Measurements from ENCODE around the gene ADAMTS19. TPM values are rescaled to one million over a fixed set of nuclear protein-coding genes. Genes with fewer than 3 reads are reported as not detected.

ADAMTS19 gene
- total and polyA plus RNA-seq, 9 donors = 11.5 to 39.6 (median 15.9) TPM

DNA sequence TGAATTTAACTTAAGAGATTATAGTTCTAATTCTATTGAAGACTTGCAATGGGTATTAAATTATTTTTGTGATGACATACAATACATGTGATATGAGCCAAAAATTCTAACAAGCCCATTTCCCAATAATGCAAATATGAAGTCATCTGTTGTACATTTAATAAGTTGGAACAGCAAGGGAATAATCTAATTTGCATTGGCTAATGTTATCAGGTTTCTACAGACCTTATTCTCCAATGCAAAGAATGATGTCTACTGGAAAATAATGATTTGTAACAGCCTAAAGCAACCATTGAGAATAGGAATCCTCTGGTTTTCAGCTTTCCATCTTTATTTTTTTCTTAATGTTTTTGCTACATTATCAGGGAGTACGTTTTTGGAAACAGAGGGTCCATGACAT is 198.7 kb downstream of the ADAMTS19 start:
- no peaks in the 10 kb centered on the region for H3K27me3 ChIP-seq (ENCODE audit: control insufficient read depth, insufficient read depth, low read length)
- H3K36me3 ChIP-seq (ENCODE audit: control insufficient read depth, insufficient read depth, low read length) = no peaks in the 10 kb centered on the region
- H3K27ac ChIP-seq (ENCODE audit: low read length) = peak overlapping the region; percentile 14
- peaks cover 3% of the 10 kb centered on the region for H3K4me1 ChIP-seq (ENCODE audit: control insufficient read depth, insufficient read depth, low read length)
- peak; percentile 81 for DNase-seq
- no peaks in the 10 kb centered on the region for H3K9me3 ChIP-seq (replicated peaks; ENCODE audit: control insufficient read depth, low read depth, low read length)
- H3K4me3 ChIP-seq (ENCODE audit: low read length) = no peak overlapping the region
- WGBS (ENCODE audit: insufficient coverage) = no CpG with 5 or more reads among the region's 1 CpG

- peak; percentile 89 for DNase-seq
- 31% methylated on average over 2 of the region's 6 CpGs for WGBS (ENCODE audit: insufficient coverage)
Measured at GRCh38 chr5:129661366-129662035, 201.4 kb downstream of the ADAMTS19 start.

GRCh38 chr5:129664336-129664937 is 204.3 kb downstream of the ADAMTS19 start:
- DNase-seq = no peak
- H3K9me3 ChIP-seq (replicated peaks; ENCODE audit: control insufficient read depth, low read depth, low read length) = peaks cover 12% of the 10 kb centered on the region
- H3K27ac ChIP-seq (ENCODE audit: low read length) = no peak overlapping the region
- H3K36me3 ChIP-seq (ENCODE audit: control insufficient read depth, insufficient read depth, low read length) = peaks cover 12% of the 10 kb centered on the region
- no peak overlapping the region for H3K4me3 ChIP-seq (ENCODE audit: low read length)
- WGBS (ENCODE audit: insufficient coverage) = no CpG with 5 or more reads among the region's 3 CpGs
- H3K27me3 ChIP-seq (ENCODE audit: control insufficient read depth, insufficient read depth, low read length) = no peaks in the 10 kb centered on the region
- H3K4me1 ChIP-seq (ENCODE audit: control insufficient read depth, insufficient read depth, low read length) = peaks cover 2% of the 10 kb centered on the region

More at GRCh38 chr5:129661366-129662035, 201.4 kb downstream of the ADAMTS19 start:
- Histone ChIP-seq H3K36me3 (ENCODE audit: control insufficient read depth, insufficient read depth, low read length) (no peaks in the 10 kb centered on the region), H3K9me3 (replicated peaks; ENCODE audit: control insufficient read depth, low read depth, low read length) (no peaks in the 10 kb centered on the region), H3K27me3 (ENCODE audit: control insufficient read depth, insufficient read depth, low read length) (no peaks in the 10 kb centered on the region), H3K4me3 (ENCODE audit: low read length) (no peak overlapping the region), H3K27ac (ENCODE audit: low read length) (peak overlapping the region; percentile 17), H3K4me1 (ENCODE audit: control insufficient read depth, insufficient read depth, low read length) (peaks cover 3% of the 10 kb centered on the region)

DNA sequence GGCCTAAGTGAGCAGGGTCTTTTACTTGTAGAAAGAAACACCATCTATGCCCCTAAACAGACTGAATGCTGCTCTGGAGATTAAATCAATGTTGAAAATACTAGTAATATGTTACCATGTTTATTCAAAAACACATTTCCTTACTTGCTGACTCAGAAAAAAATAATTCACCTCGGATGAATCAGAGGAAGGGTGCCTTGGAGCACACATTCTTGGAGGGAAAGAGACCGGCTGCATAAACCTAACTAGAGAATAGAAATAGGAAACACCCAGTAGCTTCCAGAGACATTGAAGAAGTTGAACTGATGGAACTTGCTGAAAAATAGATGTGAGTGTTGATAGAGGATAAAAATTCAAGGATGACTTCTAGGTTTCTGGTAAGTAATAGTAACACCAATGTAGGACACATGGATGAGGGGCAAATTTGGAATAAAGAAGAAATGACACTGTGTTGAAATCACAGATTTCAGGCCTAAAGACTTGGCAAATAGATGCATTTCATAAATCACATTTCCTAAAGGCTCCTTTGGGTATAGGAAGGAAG is 210.9 kb downstream of the ADAMTS19 start:
- H3K27ac ChIP-seq (ENCODE audit: low read length) = peak overlapping the region; percentile 63
- DNase-seq = peak; percentile 87
- WGBS (ENCODE audit: insufficient coverage) = 0% methylated on average over 1 of the region's 2 CpGs

DNA sequence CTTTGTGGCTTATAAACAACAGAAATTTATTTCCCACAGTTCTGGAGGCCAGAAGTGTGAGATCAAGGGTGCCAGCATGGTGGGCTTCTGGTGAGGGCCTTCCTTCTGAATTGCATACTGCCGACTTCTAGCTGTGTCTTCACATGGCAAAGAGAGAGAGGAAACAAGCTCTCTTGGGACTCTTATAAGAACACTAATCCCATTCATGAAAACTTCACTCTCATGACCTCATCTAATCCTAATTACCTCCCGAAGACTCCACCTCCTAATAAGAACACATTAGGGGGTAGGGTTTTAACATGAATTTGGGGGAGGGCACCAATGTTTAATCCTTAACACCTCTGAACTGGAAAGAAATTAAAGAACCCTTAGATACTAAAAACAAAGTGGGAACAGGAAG is 211.9 kb downstream of the ADAMTS19 start:
- H3K27me3 ChIP-seq (ENCODE audit: control insufficient read depth, insufficient read depth, low read length) = no peaks in the 10 kb centered on the region
- no peak for DNase-seq
- WGBS (ENCODE audit: insufficient coverage) = no CpG with 5 or more reads among the region's 2 CpGs
- peaks cover 18% of the 10 kb centered on the region for H3K9me3 ChIP-seq (replicated peaks; ENCODE audit: control insufficient read depth, low read depth, low read length)
- H3K27ac ChIP-seq (ENCODE audit: low read length) = no peak overlapping the region
- no peaks in the 10 kb centered on the region for H3K4me1 ChIP-seq (ENCODE audit: control insufficient read depth, insufficient read depth, low read length)
- peaks cover 9% of the 10 kb centered on the region for H3K36me3 ChIP-seq (ENCODE audit: control insufficient read depth, insufficient read depth, low read length)
- no peak overlapping the region for H3K4me3 ChIP-seq (ENCODE audit: low read length)

More for the DNA sequence above, 210.9 kb downstream of the ADAMTS19 start:
- peaks cover 12% of the 10 kb centered on the region for H3K36me3 ChIP-seq (ENCODE audit: control insufficient read depth, insufficient read depth, low read length)
- peaks cover 18% of the 10 kb centered on the region for H3K9me3 ChIP-seq (replicated peaks; ENCODE audit: control insufficient read depth, low read depth, low read length)
- H3K4me3 ChIP-seq (ENCODE audit: low read length) = no peak overlapping the region
- H3K4me1 ChIP-seq (ENCODE audit: control insufficient read depth, insufficient read depth, low read length) = no peaks in the 10 kb centered on the region
- no peaks in the 10 kb centered on the region for H3K27me3 ChIP-seq (ENCODE audit: control insufficient read depth, insufficient read depth, low read length)

- no peaks in the 10 kb centered on the region for H3K4me1 ChIP-seq (ENCODE audit: control insufficient read depth, insufficient read depth, low read length)
- no peak overlapping the region for H3K27ac ChIP-seq (ENCODE audit: low read length)
- no peak overlapping the region for H3K4me3 ChIP-seq (ENCODE audit: low read length)
- no CpG with 5 or more reads among the region's 3 CpGs for WGBS (ENCODE audit: insufficient coverage)
- no peaks in the 10 kb centered on the region for H3K36me3 ChIP-seq (ENCODE audit: control insufficient read depth, insufficient read depth, low read length)
- DNase-seq = peak; percentile 77
- no peaks in the 10 kb centered on the region for H3K9me3 ChIP-seq (replicated peaks; ENCODE audit: control insufficient read depth, low read depth, low read length)
- no peaks in the 10 kb centered on the region for H3K27me3 ChIP-seq (ENCODE audit: control insufficient read depth, insufficient read depth, low read length)
Measured at GRCh38 chr5:129679671-129680070, 219.6 kb downstream of the ADAMTS19 start.

- H3K9me3 ChIP-seq (replicated peaks; ENCODE audit: control insufficient read depth, low read depth, low read length) = no peaks in the 10 kb centered on the region
- no peak overlapping the region for H3K4me3 ChIP-seq (ENCODE audit: low read length)
- H3K4me1 ChIP-seq (ENCODE audit: control insufficient read depth, insufficient read depth, low read length) = no peaks in the 10 kb centered on the region
- no peak overlapping the region for H3K27ac ChIP-seq (ENCODE audit: low read length)
- peak; percentile 78 for DNase-seq
- no CpG with 5 or more reads among the region's 3 CpGs for WGBS (ENCODE audit: insufficient coverage)
- no peaks in the 10 kb centered on the region for H3K27me3 ChIP-seq (ENCODE audit: control insufficient read depth, insufficient read depth, low read length)
- peaks cover 7% of the 10 kb centered on the region for H3K36me3 ChIP-seq (ENCODE audit: control insufficient read depth, insufficient read depth, low read length)
Measured at GRCh38 chr5:129687941-129688340, 227.8 kb downstream of the ADAMTS19 start.

- peaks cover 7% of the 10 kb centered on the region for H3K36me3 ChIP-seq (ENCODE audit: control insufficient read depth, insufficient read depth, low read length)
- peak; percentile 90 for DNase-seq
- H3K4me3 ChIP-seq (ENCODE audit: low read length) = no peak overlapping the region
- H3K27me3 ChIP-seq (ENCODE audit: control insufficient read depth, insufficient read depth, low read length) = no peaks in the 10 kb centered on the region
- no peaks in the 10 kb centered on the region for H3K4me1 ChIP-seq (ENCODE audit: control insufficient read depth, insufficient read depth, low read length)
- H3K9me3 ChIP-seq (replicated peaks; ENCODE audit: control insufficient read depth, low read depth, low read length) = no peaks in the 10 kb centered on the region
- peak overlapping the region; percentile 5 for H3K27ac ChIP-seq (ENCODE audit: low read length)
Measured at GRCh38 chr5:129689045-129689444, 228.9 kb downstream of the ADAMTS19 start.

DNA sequence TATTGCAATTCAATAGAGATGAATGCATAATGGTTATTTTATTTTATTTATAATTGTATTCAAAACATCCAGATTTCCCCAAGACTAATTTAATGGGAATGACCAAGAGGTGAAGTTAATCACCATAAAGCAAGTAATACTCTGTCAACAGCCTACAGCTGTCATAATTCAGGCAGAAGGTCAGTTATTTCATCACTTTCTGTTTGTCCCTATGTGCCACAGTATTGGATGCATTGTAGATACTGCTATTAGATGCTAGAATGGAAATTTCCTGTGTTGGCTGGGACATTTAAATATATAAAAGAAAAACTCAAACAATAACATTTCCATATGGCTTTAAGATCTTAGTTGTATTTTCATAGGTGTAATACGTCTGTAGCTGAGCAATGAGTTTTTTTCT is 231.1 kb downstream of the ADAMTS19 start:
- peak; percentile 88 for DNase-seq
- WGBS (ENCODE audit: insufficient coverage) = no CpG with 5 or more reads among the region's 1 CpG
- Histone ChIP-seq H3K27me3 (ENCODE audit: control insufficient read depth, insufficient read depth, low read length) (no peaks in the 10 kb centered on the region), H3K27ac (ENCODE audit: low read length) (no peak overlapping the region), H3K4me1 (ENCODE audit: control insufficient read depth, insufficient read depth, low read length) (no peaks in the 10 kb centered on the region), H3K4me3 (ENCODE audit: low read length) (no peak overlapping the region), H3K36me3 (ENCODE audit: control insufficient read depth, insufficient read depth, low read length) (peaks cover 16% of the 10 kb centered on the region), H3K9me3 (replicated peaks; ENCODE audit: control insufficient read depth, low read depth, low read length) (no peaks in the 10 kb centered on the region)

- peaks cover 17% of the 10 kb centered on the region for H3K36me3 ChIP-seq (ENCODE audit: control insufficient read depth, insufficient read depth, low read length)
- H3K4me1 ChIP-seq (ENCODE audit: control insufficient read depth, insufficient read depth, low read length) = no peaks in the 10 kb centered on the region
- H3K4me3 ChIP-seq (ENCODE audit: low read length) = no peak overlapping the region
- no peaks in the 10 kb centered on the region for H3K27me3 ChIP-seq (ENCODE audit: control insufficient read depth, insufficient read depth, low read length)
- no peaks in the 10 kb centered on the region for H3K9me3 ChIP-seq (replicated peaks; ENCODE audit: control insufficient read depth, low read depth, low read length)
- no peak for DNase-seq
- H3K27ac ChIP-seq (ENCODE audit: low read length) = no peak overlapping the region
Measured at GRCh38 chr5:129696636-129697035, 236.5 kb downstream of the ADAMTS19 start.

Data from muscle of leg (tissue), 11 donors.